Activated CD8-positive, alpha-beta memory T cell treated with anti-CD3 and anti-CD28 coated beads for 24 hours (primary cell): ENCODE results near the gene PTPRC.

Experiments
- DNase-seq: peaks from one replicate; pipeline ENCODE4 v3.0.0-alpha.2; 2020

Gene PTPRC

DNA sequence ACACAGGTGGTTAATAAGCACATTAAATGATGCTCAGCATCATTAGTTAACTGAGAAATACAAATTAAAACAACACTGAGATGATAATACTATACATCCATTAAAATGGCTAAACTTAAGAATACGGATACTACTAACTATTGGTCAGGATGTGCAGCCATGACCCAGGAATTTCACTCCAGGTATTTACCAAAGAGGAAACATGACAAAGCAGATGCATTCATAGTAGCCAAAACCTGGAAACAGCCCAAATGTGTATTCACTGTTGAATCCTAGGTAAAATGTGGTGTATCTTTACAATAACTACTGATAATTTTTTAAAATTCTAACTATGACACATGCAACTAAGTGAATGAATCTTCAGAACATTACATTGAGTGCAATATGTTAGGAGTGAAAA lies 73.0 kb downstream of the PTPRC start:
- no peak for DNase-seq

DNA sequence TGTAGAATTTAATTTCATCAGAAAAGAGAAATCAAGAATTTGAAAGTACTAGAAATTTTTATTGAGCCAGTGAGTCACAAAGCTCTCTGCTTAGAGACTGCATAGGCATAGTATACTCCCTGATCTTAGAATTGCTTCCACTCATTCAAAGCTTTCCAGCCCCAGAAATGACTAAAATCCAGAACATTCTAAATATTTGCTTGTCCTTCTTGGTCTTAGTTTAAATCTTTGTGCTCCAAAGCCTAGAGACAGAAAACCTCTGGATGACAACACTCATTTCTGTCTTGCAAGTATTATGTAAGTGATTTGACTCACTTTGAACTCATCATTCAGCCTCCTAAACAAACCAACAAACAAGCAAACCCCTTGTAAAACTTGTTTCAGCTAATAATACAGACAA lies 74.2 kb downstream of the PTPRC start:
- no peak for DNase-seq

DNA sequence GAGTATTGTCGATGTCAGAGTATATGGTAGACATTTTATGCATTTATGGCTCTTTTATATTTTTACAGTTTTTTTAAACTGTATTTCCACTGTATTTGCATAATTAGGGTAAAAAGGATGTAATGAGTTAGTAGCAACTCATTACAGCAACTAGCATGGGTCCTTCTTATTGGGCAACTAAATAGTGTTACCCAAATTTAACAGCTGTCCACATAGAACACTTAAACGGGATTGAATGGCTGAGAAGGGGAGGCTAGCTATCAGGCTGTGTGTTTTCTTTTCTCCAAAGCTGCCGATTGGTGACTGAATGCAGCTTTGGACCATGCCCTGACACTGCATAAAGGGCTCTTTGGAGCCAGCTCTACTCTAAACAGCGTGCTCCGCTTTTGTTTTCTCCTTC lies 75.4 kb downstream of the PTPRC start:
- no peak for DNase-seq

DNA sequence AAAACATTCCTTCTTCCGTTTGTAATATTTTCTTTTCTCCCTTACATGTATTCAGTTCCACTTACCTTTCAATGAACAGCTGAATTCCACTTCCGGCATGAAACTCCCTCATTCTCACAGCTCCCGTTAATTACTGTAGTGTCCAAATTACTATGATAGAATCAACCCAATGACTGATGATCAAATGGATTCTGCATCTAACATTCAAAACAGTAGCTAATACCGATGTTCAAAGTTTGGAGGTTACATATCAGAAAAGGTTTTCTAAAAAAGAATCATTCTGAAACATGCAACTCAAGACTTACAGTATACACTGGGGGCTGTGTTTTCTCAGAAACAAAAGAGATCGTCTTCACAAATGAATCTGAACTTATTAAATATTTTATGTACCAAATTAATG lies 77.2 kb downstream of the PTPRC start:
- no peak for DNase-seq

DNA sequence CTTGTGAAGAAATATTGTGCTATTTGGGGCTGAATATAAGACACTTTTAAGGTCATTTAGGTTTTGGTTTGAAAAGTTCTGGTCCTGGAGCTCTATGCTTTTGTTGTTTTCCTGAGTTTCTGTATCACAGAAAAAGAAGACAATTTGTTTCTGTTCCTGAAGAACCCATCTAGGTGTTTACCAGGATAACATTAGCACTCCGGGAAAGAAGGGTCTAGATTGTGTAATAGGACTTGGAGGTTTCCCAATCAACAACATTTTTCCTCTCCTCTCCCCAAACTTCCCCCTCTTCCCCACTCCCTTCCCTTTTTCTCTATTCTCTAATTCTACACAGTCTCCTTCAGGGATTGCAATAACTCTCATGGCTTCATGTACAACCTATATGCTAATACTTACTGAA lies 78.7 kb downstream of the PTPRC start:
- no peak for DNase-seq

DNA sequence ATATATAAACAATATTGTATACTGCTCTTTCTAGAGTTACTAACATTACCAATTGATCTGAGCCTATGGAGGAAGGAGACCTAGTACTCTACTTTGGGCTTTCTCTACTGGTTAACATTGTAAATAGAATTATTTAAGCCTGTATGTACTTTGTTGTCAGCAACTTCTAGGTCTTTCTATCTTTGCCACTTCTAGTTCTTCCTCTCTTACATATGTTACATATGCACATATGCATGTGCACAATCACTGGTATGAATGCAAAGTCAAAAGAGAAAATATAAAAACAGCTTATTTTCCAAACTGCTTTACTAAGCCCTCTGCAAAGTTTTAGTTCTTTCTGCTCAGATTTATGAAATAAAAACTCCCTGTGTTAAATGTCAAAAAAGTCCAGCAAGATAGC lies 84.3 kb downstream of the PTPRC start:
- DNase-seq: no peak

DNA sequence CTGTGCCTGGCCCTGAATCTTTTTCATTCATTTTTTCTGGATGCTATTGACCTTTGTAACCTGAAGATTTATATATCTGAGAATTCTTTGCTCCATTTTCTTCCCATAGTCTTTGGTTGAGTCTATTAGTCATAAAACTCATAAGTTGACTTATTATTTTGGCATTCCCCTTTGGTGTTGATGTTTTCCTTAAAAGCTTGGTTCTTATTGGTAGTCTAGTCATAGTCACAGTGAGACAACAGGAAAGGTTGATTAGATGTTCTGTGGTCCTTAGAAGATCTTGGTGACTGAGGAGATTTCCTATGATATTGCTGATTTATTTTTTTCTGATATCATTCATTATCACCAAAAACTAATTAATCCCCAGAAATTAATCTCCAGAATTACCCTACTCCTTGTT lies 86.2 kb downstream of the PTPRC start:
- DNase-seq: no peak

DNA sequence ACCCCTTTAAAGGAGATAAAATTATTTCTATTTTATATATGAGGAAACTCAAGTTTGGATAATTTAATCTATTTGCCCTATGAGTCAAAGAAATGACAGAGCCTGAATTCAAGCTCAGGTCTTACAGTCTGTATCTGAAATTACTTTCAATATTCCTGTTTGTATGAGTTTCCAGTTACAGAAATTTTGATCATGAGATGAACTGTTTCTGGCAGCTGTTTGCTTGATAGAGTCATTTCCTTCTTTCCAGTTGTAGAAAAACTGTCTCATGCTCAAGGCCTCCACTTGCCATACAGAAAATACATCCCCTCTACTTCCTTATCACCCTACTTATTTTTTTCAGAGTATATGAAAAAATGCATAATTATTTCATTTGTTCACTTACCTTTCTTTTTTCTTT lies 87.6 kb downstream of the PTPRC start:
- DNase-seq: no peak

DNA sequence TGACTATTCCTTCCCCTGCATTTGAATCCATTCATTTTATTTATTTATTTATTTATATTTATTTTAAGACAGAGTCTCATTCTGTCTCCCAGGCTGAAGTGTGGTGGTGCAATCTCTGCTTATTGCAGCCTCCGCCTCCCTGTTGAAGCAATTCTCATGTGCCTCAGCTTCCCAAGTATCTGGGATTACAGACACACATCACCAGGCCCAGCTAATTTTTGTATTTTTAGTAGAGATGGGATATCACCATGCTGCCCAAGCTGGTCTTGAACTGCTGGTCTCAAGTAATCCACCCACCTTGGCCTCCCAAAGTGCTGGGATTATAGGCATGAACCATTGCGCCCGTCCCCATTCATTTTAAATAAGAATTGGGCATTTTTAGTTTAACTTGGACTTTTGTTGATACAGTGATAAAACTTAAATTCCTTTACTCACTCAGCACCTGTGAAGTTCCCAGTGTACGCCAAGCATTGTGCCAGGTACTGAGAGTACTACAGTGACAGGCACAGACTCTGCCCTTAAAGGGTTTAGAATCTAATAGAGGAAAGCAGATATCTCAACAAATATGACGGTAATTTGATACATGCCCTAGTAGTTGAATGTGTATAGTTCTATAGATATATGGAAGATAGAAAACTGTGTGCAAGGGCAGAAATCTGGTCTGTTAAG lies 90.5 kb downstream of the PTPRC start:
- DNase-seq: no peak

DNA sequence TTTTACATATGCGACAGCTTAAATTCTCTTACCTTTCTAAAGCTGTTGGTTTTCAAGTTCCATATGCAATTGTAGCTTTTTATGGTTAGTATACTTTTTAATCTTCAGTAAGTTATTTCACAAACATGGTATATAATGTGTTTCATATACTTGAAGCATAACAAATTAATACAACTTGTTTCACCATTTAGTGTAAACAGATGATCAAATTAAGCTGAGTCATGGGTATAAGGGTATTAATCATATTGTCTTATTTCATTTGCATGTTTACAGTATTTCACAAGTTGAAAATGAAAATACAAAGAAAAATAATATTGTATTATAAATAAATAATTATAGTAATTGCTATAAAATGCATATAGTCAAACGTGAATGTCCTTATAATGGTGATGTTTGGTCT lies 92.1 kb downstream of the PTPRC start:
- no peak for DNase-seq

DNA sequence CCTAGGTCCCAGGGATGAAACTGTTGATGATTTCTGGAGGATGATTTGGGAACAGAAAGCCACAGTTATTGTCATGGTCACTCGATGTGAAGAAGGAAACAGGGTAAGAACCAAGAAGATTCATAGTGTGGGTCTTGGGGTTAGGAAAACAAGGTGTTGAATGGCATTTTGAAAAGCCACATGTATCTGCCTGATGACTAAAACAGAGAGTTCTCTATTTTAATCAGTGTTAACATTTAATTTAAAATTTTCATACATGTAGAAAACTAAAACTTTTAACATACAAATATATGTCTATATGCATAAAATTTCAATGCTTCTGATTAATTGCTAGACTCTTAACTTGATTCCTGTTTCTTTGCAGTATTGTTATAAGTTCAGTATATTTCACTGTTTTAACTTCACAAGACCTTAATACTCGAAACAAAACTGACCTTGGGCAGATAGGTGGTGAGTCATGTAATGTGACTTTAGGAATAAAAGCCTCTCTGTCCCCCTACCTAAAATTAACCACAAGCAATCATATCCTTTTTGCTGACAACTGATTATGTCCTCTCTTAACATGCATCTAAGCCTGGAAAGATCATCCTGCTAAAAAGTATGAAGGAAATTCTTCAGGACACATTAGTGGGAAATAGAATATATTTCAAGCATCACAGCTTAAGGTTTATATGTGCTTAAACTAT lies 95.6 kb downstream of the PTPRC start:
- DNase-seq: no peak

DNA sequence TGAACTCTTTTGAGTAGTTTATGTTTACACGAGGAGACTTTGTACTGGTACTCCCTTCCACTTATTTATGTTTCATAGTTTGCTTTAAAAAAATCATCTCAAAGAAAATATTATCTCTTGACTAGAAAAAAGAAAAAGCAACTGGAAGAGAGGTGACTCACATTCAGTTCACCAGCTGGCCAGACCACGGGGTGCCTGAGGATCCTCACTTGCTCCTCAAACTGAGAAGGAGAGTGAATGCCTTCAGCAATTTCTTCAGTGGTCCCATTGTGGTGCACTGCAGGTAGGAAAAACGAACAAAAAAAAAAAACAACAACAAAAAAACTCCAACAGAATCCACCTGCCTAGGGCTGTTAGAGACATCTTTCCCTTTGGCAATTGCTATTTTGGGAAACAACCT lies 102.9 kb downstream of the PTPRC start:
- DNase-seq: no peak

DNA sequence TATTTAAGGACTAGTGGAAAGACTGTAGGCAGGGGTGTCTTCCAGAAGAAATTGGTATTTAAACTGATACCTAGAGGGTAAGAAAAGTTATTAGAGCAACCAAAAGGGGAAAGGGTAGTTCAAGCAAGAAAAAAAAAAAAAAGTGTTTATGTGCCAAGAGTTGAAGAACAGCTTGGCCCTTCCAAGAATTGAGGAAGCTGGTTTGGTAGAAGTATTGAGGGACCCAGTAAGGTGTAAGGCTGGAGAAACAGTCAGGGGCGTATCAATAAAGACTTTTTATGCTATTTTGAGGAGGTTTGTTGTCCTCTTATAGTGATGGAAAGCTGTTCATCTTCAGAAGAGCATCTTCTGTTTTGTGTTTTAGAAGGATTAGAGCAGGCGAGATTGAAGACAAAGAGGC lies 108.3 kb downstream of the PTPRC start:
- DNase-seq: no peak

DNA sequence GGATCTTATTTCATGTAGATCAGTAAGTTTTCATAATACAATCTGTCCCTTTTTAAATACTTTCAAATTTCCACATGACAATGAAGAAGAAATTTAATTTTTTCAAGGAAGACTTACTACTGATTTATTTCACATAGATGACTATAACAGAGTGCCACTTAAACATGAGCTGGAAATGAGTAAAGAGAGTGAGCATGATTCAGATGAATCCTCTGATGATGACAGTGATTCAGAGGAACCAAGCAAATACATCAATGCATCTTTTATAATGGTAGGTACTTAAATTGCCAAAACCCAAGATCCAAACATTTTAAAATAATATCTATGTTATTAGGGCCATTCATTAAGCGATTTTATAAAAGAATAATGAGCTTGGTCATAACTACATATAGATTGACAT lies 110.4 kb downstream of the PTPRC start:
- no peak for DNase-seq

DNA sequence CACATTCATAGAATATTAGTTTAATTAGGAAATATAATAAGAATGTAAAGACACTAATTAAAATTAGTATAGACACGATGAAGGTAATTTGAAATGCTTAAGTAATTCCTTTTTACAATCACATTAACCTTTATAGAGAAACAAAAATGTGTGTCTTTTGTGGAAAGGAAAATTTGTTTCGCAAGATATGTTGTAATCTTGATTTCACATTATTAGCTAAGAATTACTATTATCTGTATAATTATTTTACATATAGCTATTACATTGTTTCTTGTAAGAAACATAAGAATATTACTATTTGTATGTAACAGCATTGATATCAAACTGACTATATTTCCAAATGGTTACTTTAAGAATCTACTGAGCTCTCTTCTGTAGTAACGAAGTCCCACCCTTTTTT lies 111.2 kb downstream of the PTPRC start:
- DNase-seq: no peak

DNA sequence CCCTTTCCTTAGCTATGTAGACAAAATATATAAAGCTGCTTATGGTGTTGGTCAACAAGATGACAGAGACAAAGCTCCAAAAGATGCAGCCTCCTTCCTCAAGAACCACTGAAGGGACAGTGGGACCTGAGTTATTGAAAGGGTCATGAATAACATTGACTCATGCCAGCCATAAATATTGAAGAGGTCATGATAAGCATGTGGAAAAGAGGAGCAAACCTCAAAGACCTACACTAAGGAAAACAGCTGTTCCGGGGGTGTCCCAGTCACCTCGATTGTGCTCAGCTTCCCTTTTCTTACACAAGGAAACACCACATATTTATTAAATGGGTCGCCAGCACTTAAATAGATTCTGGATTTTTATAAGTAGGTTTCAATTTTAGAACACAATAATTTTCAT lies 112.9 kb downstream of the PTPRC start:
- no peak for DNase-seq

DNA sequence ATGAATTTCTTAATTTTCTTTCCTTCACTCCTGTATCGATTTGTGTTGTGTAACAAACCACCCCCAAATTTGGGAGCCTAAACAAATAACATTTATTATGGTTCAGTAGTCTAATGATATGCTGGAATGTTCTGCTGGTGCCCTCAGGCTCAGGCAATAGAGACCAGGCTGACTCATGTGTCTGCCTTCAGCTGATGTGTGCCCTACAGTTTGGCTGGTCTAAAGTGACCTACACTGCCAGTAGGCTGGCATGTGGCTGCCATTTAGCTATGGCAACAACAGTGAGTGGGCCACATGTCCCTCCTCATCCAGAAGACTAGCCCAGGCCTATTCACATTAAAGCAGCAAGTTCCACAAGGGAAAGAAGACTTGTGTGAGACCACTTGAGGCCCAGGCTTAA lies 115.8 kb downstream of the PTPRC start:
- no peak for DNase-seq

DNA sequence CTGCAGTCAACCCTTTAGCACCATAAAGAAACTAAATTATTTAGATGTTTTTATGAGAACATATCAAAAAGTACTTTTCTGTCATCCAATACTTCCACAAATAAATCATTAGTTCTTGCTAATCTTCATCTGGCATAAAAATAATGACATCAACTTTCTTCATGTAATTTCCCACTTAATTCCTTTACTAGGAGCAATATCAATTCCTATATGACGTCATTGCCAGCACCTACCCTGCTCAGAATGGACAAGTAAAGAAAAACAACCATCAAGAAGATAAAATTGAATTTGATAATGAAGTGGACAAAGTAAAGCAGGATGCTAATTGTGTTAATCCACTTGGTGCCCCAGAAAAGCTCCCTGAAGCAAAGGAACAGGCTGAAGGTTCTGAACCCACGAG lies 116.9 kb downstream of the PTPRC start:
- DNase-seq: no peak

DNA sequence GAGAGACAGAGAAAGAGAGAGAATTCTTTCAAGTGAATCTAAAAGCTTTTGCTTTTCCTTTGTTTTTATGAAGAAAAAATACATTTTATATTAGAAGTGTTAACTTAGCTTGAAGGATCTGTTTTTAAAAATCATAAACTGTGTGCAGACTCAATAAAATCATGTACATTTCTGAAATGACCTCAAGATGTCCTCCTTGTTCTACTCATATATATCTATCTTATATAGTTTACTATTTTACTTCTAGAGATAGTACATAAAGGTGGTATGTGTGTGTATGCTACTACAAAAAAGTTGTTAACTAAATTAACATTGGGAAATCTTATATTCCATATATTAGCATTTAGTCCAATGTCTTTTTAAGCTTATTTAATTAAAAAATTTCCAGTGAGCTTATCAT lies 117.6 kb downstream of the PTPRC start:
- no peak for DNase-seq

DNA sequence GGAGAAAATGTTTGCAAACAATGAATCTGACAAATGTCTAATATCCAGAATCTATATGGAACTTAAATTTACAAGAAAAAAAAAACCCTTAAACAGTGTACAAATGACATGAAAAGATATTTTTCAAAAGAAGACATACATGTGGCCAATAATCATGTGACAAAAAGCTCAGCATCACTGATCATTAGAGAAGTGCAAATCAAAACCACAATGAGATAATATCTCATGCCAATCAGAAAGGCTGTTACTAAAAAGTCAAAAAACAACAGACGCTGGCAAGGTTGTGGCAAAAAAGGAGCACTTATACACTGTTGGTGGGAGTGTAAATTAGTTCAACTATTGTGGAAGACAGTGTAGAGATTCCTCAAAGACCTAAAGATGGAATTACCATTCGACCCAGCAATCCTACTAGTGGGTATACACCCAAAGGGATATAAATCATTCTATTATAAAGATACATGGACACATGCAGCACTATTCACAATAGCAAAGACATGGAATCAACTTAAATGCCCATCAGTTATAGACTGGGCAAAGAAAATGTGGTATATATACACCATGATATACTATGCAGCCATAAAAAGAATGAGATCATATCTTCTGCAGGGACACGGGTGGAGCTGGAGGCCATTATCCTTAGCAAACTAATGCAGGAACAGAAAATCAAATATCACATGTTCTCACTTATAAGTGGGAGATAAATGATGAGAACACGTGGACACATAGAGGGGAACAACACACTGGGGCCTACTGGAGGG lies 123.2 kb downstream of the PTPRC start:
- no peak for DNase-seq

DNA sequence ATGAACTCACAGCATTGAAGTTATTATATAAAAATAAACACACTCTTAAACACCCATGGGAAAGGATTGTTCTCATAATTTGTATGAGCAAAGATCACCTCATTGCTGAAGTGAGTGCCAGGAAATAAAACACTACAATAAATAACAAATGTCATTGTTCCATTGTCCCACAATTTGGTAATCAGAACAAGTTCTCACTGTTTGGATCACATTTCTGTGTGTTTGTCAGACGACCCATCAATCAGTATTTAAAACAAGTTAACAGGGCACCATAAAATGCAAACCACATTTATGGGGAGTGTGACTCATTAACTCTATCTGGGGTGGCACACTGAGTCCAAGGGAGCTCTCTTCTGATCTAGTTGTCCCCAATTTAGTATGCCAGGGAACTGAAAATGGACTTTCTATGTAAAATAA lies 124.5 kb downstream of the PTPRC start:
- no peak for DNase-seq

DNA sequence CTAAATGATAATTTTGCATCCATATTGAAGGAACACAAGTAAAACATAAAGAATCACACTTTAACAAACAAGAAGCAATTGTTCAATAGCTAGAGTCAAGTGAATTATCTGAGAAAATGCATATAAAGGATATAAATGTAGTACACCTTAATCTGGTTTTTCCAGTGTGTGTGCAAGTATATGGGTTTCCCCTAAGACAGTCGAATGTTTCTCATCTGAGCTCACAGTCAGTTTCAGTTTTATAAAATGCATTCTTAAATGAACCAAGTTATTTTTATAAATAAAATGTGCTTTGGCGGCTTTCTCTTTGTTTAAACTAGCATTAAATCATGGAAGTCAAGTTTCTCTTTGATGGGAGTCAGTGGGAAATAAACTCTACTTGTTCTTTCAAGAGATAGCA lies 125.9 kb downstream of the PTPRC start:
- DNase-seq: no peak

DNA sequence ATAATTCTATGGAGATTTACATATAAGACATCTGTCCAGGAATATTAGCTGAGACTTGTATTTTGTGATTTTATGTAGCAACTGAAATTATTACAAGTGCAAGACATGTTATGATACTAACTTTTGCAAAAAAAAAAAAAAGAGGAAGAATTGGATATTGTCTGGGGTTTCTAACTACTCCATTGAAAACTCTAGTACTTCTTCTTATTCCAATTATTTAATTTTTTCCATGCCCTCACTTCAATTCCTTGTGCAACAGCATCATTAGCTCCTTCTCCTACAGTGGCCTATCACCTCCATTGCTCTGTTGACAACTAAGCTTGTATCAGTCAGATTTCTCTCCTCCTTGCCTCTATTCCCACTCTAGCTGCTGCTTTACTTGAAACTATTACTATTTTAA lies 126.6 kb downstream of the PTPRC start:
- no peak for DNase-seq

DNA sequence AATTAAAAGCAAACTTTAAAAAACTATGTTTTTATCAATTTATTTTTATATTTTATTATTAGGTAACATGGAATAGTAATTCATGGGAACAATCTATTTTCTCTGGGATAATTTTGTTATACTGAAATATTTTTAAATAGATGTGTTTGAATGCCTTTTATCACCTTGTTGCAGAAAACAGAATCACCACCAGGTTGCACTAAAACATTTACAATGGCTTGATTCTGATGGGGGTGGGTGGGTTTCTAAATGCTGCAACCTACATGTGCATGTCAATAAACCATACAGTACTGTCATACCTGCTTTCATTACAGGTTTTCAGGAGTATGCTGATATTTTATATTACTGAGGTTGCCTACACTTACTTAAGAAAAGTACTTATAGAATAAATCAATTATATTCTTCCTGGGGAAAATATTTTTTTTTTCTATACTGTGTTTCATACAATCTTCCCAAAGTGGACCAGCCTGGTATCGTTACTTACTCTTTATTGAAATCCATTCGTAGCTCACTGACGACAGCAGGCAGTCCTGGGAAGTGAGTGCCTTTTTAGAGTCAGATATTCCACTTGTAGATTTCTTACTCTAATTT lies 132.8 kb downstream of the PTPRC start:
- no peak for DNase-seq
